ENCODE measurements around the gene DSG4.

- no peak for TF ChIP-seq CTCF (IDR thresholded peaks at IDR 0.05)
- no peak for TF ChIP-seq EP300 (IDR thresholded peaks at IDR 0.05)
- no peak for TF ChIP-seq POLR2A (IDR thresholded peaks at IDR 0.05)
Measured at GRCh38 chr18:31430072-31430471, 53.5 kb downstream of the DSG4 start.
